ENCODE data around the gene PRDX2.
"Not testable (repeated sequence)": the region's sequence is repeated elsewhere in the genome, so short reads cannot be mapped to it uniquely, and the experiment has no call there.

PRDX2 gene

GRCh38 chr19:12825254-12826131 is 23.9 kb upstream of the PRDX2 start:
- no peak for DNase-seq

- DNase-seq = no peak
Observed at GRCh38 chr19:12821761-12822160, 20.2 kb upstream of the PRDX2 start.

GRCh38 chr19:12817810-12818209 is 16.2 kb upstream of the PRDX2 start:
- DNase-seq = not testable (repeated sequence)

DNA sequence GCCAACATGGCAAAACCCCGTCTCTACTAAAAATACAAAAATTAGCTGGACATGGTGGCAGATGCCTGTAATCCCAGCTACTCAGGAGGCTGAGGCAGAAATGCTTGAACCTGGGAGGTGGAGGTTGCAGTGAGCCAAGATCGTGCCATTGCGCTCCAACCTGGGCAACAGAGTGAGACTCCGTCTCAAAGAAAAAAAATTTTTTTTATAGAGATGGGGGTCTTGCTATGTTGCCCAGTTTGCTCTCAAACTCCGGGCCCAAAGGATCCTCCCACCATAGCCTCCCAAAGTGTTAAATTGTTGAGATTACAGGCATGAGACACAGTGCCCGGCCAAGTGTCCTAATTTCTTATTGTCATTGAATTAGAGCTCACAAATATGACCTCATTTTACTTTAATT is 15.6 kb upstream of the PRDX2 start:
- DNase-seq = not testable (repeated sequence)

- no peak for DNase-seq
Observed at GRCh38 chr19:12815088-12815487, 13.5 kb upstream of the PRDX2 start.

DNA sequence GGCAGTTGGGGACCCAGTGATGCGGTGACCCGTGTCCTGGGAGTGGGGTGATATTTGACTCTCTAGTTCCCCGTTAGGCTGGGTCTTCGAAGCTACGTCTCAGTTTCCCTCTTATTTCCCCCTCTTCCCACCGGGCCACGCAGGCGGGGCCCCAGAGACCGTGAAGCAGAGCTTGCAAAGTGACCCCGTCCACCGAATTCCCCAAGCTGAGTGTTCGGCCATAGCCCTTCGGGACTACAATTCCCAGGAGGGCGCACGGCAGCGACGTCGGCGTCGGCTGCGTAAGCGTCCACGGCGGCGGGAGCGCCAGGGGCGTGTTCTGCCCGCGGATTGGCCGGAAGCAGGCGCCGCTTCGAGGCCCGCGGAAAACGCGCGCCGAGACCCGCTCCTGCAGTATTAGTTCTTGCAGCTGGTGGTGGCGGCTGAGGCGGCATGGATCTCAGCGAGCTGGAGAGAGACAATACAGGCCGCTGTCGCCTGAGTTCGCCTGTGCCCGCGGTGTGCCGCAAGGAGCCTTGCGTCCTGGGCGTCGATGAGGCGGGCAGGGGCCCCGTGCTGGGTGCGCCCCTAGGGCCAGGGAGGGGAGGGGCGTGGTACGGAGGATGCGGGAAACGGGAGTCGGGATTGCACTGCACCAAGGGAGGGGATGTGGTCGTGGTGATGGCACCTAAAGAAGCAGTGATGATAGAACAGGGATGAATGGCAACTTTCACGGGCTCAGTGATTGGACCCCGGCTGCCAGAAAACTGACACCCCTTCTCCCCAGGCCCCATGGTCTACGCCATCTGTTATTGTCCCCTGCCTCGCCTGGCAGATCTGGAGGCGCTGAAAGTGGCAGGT is 4.9 kb upstream of the PRDX2 start, which contains the start of gene RNASEH2A:
RNASEH2A (plus strand) TSS at position 343 of the 840 bp plus-strand sequence; CDS start at position 433, 90 bp downstream.
- peak; percentile 77 for DNase-seq

GRCh38 chr19:12804051-12804450 is 2.5 kb upstream of the PRDX2 start:
- DNase-seq = no peak

DNA sequence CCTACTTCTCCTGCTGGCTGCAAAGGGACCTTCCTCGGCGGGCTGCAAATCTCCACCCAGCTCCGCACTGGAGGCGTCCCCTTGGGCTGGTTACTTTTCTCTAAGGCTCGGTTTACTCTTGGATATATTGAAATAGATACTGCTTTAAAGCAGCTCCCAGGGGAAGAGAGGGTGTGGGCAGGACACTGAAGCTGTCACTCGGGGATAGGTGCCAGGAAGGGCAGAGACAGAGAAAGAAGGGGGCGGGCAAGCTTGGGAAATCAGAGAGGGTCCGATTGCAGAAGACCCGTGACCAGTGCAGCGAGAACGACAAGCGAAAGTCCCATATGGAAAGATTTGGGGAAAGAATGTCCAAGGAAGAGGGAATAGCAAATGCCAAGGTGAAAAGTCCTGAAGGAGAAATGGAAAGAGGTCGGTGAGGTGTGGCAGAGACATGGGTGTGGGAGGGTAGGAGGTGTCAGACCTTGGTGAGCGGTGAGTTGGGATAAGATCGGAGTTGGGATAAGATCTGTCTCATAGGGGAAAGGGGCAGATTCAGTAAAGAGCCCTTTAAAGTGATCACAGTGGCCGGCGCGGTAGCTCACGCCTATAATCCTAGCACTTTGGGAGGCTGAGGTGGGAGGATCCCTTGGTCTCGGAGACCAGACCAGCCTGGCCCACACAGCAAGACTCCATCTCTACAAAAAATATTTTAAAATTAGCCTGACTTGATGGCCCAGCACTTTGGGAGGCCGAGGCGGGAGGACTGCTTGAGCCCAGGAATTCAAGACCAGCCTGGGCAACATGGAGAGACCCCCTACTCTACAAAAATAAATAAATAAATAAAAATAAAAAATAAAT is 887 bp upstream of the PRDX2 start:
- DNase-seq = no peak

- DNase-seq = no peak
Observed at GRCh38 chr19:12800923-12801465, 606 bp downstream of the PRDX2 start.

- no peak for DNase-seq
Observed at GRCh38 chr19:12800466-12800770, 1.2 kb downstream of the PRDX2 start.

- no peak for DNase-seq
Observed at GRCh38 chr19:12799742-12800465, 1.7 kb downstream of the PRDX2 start.

DNA sequence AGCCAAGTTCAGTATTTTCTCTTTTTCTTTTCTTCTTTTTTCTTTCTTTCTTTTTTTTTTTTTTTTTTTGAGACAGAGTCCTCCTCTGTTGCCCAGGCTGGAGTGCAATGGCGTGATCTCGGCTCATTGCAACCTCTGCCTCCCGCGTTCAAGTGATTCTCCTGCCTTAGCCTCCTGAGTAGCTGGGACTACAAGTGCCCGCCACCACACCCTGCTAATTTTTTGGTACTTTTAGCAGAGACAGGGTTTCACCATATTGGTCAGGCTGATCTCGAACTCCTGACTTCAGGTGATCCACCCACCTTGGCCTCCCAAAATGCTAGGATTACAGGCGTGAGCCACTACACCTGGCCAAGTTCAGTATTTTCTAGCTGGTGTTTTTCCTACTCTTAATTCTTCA is 4.0 kb downstream of the PRDX2 start:
- DNase-seq = not testable (repeated sequence)

DNA sequence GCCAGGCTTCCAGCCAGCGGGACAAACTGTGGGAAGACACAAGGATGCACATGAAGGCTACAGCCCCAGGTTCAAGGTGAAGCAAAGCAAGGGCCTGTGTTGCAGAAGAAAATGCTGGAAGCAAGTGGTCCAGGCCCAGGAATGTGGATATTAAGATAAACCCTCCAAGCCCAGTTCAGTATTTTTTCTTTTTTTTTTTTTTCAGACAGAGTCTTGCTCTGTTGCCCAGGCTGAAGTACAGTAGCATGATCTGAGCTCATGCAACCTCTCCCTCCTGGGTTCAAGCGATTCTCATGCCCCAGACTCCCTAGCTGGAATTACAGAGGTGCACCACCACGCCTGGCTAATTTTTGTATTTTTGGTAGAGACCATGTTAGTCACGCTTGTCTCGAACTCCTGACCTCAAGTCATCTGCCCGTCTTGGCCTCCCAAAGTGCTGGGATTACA is 4.4 kb downstream of the PRDX2 start:
- no peak for DNase-seq

DNA sequence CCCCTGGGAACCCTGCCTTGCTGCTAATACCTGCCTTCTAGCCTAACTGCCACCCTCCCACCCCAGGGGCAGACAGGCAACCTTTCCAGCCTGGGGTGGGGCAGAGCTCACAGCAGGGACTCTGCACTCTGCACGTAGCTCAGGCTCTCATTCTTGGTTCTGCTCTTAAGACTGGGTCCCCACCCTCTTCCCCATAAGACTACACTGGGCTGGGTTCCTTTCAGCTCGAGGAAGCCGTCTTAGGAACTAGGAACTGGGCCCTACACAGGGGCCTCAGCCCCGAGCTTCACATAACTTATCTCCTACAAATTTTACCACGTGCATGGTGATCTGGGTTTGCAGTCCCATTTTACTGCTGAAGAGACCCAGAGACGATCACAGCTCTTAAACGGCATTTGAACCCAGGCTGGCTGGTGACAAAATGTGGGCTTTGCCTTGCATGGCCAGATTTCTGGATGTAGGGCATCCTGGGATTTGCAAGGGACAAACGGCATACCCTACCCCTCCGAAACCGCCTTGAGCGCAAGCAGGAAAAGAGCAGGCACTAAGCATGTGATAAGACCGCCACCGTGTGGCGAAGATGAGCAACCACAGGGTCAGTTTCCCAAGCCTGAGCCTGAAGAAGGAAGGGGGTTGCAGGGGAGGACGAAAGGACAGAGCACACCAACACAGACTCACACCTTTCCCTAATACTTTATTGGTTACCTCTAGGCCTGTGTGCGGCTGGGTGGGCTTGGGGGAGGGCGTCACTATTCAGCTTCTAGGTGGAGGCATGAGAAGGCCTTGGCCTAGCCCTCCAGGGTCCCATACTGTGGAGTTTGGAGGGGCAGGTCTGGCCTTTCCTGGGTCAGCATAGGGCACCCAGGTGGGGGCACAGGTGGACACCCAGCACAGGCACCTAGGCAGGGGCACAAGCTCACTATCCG is 5.2 kb downstream of the PRDX2 start:
- peak; percentile 60 for DNase-seq

DNA sequence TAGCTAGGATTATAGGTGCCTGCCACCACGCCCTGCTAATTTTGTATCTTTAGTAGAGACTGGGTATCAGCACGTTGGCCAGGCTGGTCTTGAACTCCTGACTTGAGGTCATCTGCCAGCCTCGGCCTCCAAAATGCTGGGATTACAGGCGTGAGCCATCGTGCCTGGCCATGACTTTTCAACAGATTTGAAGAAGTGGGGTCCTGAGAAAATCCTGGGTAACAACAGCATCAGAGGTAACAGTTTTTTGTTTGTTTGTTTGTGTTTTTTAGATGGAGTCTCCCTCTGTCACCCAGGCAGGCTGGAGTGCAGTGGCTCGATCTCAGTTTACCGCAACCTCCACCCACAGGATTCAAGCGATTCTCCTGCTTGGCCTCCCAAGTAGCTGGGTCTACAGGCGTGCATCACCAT is 6.6 kb downstream of the PRDX2 start:
- DNase-seq = no peak

DNA sequence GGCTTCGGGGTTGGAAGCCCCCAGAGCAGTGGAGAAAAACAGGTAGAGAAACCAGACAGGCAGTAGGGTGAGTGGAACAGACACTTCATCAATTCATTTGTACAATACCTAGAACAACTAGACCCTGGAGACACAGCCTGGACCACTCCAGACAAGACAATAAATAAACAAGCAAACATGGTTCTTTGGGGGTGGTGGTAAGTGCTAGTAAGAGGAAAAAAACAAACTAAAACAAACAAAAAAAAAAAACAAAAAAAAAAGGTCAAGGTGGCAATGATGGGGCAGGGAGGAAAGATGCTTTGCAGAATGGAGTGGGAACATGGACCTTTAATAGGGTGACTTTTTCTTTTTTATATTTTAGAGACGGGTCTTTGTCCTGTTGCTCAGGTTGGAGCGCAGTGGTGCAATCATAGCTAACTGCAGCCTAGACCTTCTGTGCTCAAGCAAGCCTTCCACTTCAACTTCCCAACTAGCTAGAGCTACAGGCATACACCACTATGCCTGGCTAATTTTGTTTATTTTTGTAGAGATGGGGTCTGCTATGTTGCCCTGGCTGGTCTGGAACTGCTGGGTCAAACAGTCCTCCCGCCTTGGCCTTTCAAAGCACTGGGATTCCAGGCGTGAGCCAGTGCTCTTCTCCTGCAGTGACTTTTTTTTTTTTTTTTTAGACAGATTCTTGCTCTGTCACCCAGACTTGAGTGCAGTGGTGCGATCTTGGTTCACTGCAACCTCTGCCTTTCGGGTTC is 7.2 kb downstream of the PRDX2 start:
- no peak for DNase-seq

GRCh38 chr19:12793290-12794195 is 8.1 kb downstream of the PRDX2 start:
- peak; percentile 84 for DNase-seq

DNA sequence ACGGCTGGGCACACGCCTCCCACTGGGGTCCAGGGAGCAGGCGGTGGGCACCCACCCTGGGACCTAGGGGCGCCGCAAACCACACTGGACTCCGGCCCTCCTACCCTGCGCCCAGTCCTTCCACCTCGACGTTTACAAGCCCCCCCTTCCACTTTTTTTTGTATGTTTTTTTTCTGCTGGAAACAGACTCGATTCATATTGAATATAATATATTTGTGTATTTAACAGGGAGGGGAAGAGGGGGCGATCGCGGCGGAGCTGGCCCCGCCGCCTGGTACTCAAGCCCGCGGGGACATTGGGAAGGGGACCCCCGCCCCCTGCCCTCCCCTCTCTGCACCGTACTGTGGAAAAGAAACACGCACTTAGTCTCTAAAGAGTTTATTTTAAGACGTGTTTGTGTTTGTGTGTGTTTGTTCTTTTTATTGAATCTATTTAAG is 8.7 kb downstream of the PRDX2 start:
- no peak for DNase-seq

All from T1000 (cell line).